GM19395 (cell line): Measurements from ENCODE around the gene FNBP1.
A peak's percentile ranks its signal among the peaks of the same experiment; 100 is the strongest.
"Not testable (repeated sequence)": the region's sequence is repeated elsewhere in the genome, so short reads cannot be mapped to it uniquely, and the experiment has no call there.

ENCODE experiments used
- ATAC-seq: cut with Tn5 transposase; IDR thresholded peaks from one replicate; pipeline ENCODE4 v1.9.1; 2021; ENCODE audit warnings: mild to moderate bottlenecking, moderate library complexity; ENCODE audit not compliant: unreplicated experiment

Gene FNBP1

GRCh38 chr9:129895376-129896268 is 147.4 kb downstream of the FNBP1 start:
- no peak for ATAC-seq

- no peak for ATAC-seq
These were observed 148.7 kb downstream of the FNBP1 start for GRCh38 chr9:129894120-129894823.

GRCh38 chr9:129891569-129891968 is 151.4 kb downstream of the FNBP1 start:
- ATAC-seq: no peak

- ATAC-seq: not testable (repeated sequence)
These were observed 152.2 kb downstream of the FNBP1 start for GRCh38 chr9:129890718-129891299.

GRCh38 chr9:129889941-129890717 is 152.9 kb downstream of the FNBP1 start:
- no peak for ATAC-seq

GRCh38 chr9:129889122-129889940 is 153.7 kb downstream of the FNBP1 start:
- ATAC-seq: no peak

- peak; percentile 60 for ATAC-seq
These were observed 154.5 kb downstream of the FNBP1 start for GRCh38 chr9:129888293-129889121.

GRCh38 chr9:129887334-129888292 is 155.4 kb downstream of the FNBP1 start:
- no peak for ATAC-seq

- no peak for ATAC-seq
These were observed 156.5 kb downstream of the FNBP1 start for GRCh38 chr9:129886226-129887174.

GRCh38 chr9:129885670-129886106 is 157.3 kb downstream of the FNBP1 start:
- peak; percentile 32 for ATAC-seq

- no peak for ATAC-seq
These were observed 157.8 kb downstream of the FNBP1 start for GRCh38 chr9:129885018-129885669.

- ATAC-seq: peak; percentile 41
These were observed 158.6 kb downstream of the FNBP1 start for GRCh38 chr9:129884220-129885017.

GRCh38 chr9:129881547-129882324 is 161.3 kb downstream of the FNBP1 start:
- no peak for ATAC-seq

- ATAC-seq: no peak
These were observed 162.1 kb downstream of the FNBP1 start for GRCh38 chr9:129880654-129881546.
